IPS-18c (cell line): ENCODE data around the gene MAN1C1.
"Not testable (repeated sequence)": the region's sequence is repeated elsewhere in the genome, so short reads cannot be mapped to it uniquely, and the experiment has no call there.

Experiments
- H3K4me3 ChIP-seq: 2 replicates; pipeline ENCODE4 v1.7.0; 2013; ENCODE audit warnings: low read depth, mild to moderate bottlenecking, low read length, moderate library complexity; ENCODE audit not compliant: insufficient read depth
- H3K9me3 ChIP-seq: one replicate; pipeline ENCODE4 v1.6.1; 2013; ENCODE audit warnings: mild to moderate bottlenecking, low read length, moderate library complexity; ENCODE audit not compliant: control insufficient read depth, insufficient read depth

The MAN1C1 gene

DNA sequence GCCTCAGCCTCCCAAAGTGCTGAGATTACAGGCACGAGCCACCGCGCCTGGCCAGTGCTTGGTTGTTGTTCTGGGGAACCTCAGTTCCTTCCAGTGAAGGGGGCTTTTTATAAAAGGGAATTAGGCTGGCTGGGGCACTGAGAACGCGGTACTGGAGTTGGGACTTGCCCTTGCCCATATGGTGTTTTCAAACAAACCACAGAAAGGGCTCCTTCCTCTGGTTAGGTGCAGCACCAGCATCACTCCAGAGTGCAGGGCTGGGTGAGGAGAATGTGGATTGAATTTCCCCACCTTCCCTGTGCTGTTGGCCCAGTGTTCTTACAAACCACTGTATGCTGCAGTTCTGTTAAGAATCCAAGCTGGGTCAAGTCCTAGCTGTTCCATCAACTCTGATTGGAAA is 5.3 kb downstream of the MAN1C1 start:
- H3K4me3 ChIP-seq, result no peak overlapping the region
- H3K9me3 ChIP-seq, result peaks cover 2% of the 10 kb centered on the region

GRCh38 chr1:25622531-25622930 is 5.9 kb downstream of the MAN1C1 start:
- peaks cover 2% of the 10 kb centered on the region for H3K9me3 ChIP-seq

DNA sequence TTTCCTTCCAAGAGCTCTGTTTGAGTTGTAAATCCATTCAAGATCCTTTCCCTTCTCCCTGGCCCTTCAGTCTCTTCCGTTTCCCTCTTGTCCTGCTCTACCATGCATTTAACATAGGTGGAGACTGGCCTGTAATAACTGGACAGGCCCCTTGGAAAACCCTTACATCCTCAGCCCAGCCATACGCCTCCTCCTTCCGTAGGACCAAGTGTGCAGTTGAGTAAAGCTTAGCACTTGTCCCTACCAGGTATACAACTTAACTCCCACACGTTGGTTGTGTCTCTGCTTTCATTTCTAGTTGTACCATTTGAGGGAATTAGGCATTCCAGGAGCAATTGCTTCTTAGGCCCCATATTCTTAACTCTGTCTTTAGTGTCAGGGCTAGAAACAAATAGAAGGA is 6.4 kb downstream of the MAN1C1 start:
- H3K9me3 ChIP-seq, result peaks cover 2% of the 10 kb centered on the region
- no peak overlapping the region for H3K4me3 ChIP-seq

More at GRCh38 chr1:25622531-25622930, 5.9 kb downstream of the MAN1C1 start:
- H3K4me3 ChIP-seq, result no peak overlapping the region

GRCh38 chr1:25623731-25624130 is 7.1 kb downstream of the MAN1C1 start:
- Histone ChIP-seq H3K4me3 (no peak overlapping the region), H3K9me3 (peaks cover 2% of the 10 kb centered on the region)

GRCh38 chr1:25624156-25624555 is 7.6 kb downstream of the MAN1C1 start:
- H3K4me3 ChIP-seq, result no peak overlapping the region
- peaks cover 2% of the 10 kb centered on the region for H3K9me3 ChIP-seq

GRCh38 chr1:25624604-25625003 is 8.0 kb downstream of the MAN1C1 start:
- H3K4me3 ChIP-seq, result no peak overlapping the region
- H3K9me3 ChIP-seq, result peaks cover 2% of the 10 kb centered on the region

GRCh38 chr1:25626018-25626417 is 9.4 kb downstream of the MAN1C1 start:
- no peak overlapping the region for H3K4me3 ChIP-seq
- H3K9me3 ChIP-seq, result peaks cover 2% of the 10 kb centered on the region

- H3K4me3 ChIP-seq, result no peak overlapping the region
- peaks cover 2% of the 10 kb centered on the region for H3K9me3 ChIP-seq
These were observed 12.3 kb downstream of the MAN1C1 start for GRCh38 chr1:25628741-25629421.

GRCh38 chr1:25629836-25630235 is 13.2 kb downstream of the MAN1C1 start:
- no peak overlapping the region for H3K4me3 ChIP-seq
- peaks cover 2% of the 10 kb centered on the region for H3K9me3 ChIP-seq

DNA sequence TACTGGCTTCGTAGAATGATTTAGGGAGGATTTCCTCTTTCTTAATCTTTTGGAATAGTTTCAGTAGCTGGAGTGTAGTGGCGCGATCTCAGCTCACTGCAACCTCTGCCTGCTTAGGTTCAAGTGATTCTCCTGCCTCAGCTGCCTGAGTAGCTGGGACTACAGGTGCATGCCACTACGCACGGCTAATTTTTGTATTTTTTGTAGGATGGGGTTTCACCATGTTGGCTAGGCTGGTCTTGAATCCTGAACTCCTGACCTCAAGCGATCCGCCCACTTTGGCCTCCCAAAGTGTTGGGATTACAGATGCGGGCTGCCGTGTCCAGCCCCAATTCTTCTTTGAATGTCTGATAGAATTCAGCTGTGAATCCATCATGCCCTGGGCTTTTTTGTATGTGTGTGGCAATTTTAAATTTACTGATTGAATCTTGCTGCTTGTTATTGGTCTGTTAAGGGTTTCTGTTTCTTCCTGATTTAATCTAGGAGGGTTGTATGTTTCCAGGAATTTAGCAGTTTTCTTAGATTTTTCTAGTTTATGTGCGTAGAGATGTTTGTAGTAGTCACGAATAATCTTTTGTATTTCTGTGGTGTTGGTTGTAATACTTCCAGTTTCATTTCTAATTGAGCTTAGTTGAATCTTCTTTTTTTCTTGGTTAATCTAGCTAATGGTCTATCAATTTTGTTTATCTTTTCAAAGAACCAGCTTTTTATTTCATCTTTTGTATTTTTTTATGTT is 15.3 kb downstream of the MAN1C1 start:
- no peak overlapping the region for H3K4me3 ChIP-seq
- no peaks in the 10 kb centered on the region for H3K9me3 ChIP-seq

DNA sequence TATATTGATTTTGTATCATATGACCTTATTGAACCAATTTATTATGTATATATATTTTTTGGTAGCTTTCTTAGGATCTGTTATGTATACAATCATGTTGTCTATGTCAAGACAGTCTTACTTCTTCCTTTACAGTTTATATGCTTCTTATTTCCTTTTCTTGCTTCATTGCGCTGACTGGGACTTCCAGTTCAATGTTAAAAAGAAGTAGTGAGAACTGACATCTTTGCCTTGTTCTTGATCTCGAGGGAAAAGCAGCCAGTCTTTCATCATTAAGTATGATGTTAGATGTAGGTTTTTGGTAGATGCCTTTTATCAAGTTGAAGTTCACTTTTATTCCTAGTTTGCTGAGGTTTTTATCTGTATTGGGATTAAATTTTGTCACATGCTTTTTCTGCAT is 17.5 kb downstream of the MAN1C1 start:
- no peak overlapping the region for H3K4me3 ChIP-seq
- H3K9me3 ChIP-seq, result no peaks in the 10 kb centered on the region

GRCh38 chr1:25634896-25635295 is 18.3 kb downstream of the MAN1C1 start:
- no peaks in the 10 kb centered on the region for H3K9me3 ChIP-seq
- no peak overlapping the region for H3K4me3 ChIP-seq

- H3K9me3 ChIP-seq, H3K4me3 ChIP-seq: not testable (repeated sequence)
These were observed 19.6 kb downstream of the MAN1C1 start for GRCh38 chr1:25636141-25636540.

- Histone ChIP-seq H3K4me3 (no peak overlapping the region), H3K9me3 (no peaks in the 10 kb centered on the region)
These were observed 24.2 kb downstream of the MAN1C1 start for GRCh38 chr1:25640646-25641328.

DNA sequence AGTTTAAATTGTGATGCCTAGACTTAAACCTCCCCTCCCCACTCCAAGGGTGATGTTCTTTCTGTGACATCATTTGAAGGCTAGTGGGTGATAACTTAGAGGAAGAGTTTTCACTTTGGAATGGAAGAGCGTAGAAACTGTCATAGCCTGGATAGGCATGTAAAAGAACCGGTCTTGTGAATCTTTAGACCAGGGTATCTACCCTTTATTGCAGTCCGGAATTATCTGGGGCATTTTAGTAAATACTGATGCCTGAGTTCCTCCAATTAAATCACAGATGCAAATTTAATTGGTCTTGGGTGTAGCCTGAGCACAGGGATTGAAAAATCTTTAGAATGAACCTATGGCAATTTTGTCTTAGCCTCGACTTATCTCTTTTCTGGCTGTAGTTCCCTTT is 24.7 kb downstream of the MAN1C1 start:
- no peak overlapping the region for H3K4me3 ChIP-seq
- H3K9me3 ChIP-seq, result no peaks in the 10 kb centered on the region

GRCh38 chr1:25641931-25642573 is 25.5 kb downstream of the MAN1C1 start:
- Histone ChIP-seq H3K4me3 (no peak overlapping the region), H3K9me3 (no peaks in the 10 kb centered on the region)

GRCh38 chr1:25642574-25643108 is 26.1 kb downstream of the MAN1C1 start:
- no peak overlapping the region for H3K4me3 ChIP-seq
- no peaks in the 10 kb centered on the region for H3K9me3 ChIP-seq
